ENCODE measurements around the gene ASB15. TPM values are rescaled to one million over a fixed set of nuclear protein-coding genes. Genes with fewer than 3 reads are reported as not detected.

Gene ASB15
- total and polyA plus RNA-seq, 2 of the 4 experiments (the other 2 are of a cell fraction): not detected

GRCh38 chr7:123609883-123610239 lies 8.2 kb downstream of the ASB15 start:
- in situ Hi-C loops (cut with MboI; ENCODE audit: low sequenced_read_pairs) (no loop called here), intact Hi-C loops (cut with micrococcal nuclease) (no loop called here), dilution Hi-C loops (cut with HindIII; ENCODE audit: low sequenced_read_pairs, unreplicated experiment) (no loop called here)
- no peak overlapping the region for H3K23ac ChIP-seq (ENCODE audit: low read depth, low read length)
- DNase-seq: no peak
- CTCF ChIA-PET: interaction anchor here (0.8 kb wide), 1 partner anchor 68 kb away, joined by 3 read pairs; no protein-coding TSS in a partner anchor
- H3K9me1 ChIP-seq (ENCODE audit: insufficient read depth, low read length): no peaks in the 10 kb centered on the region
- no peak overlapping the region for H3K56ac ChIP-seq (ENCODE audit: extremely low read depth, insufficient read depth, low read length)
- H3K9me3 ChIP-seq (ENCODE audit: control insufficient read depth, insufficient read depth, low read length): no peaks in the 10 kb centered on the region
- H3K14ac ChIP-seq (replicated peaks; ENCODE audit: low read depth, low read length): no peak overlapping the region
- no peak overlapping the region for H3K18ac ChIP-seq (ENCODE audit: low read depth, low read length)
- TF ChIP-seq MXI1 (IDR thresholded peaks at IDR 0.05; ENCODE audit: borderline replicate concordance, low read depth, low read length): no peak
- no peak for TF ChIP-seq BHLHE40 (IDR thresholded peaks at IDR 0.05; ENCODE audit: low read depth, low read length)
- TF ChIP-seq RCOR1 (IDR thresholded peaks at IDR 0.05; ENCODE audit: insufficient replicate concordance, low read length): no peak
- TF ChIP-seq SMC3 (IDR thresholded peaks at IDR 0.05; ENCODE audit: low read depth, low read length): no peak
- TF ChIP-seq RAD21 (IDR thresholded peaks at IDR 0.05; ENCODE audit: low read length): no peak
- no peak for TF ChIP-seq CEBPB (IDR thresholded peaks at IDR 0.05; ENCODE audit: low read depth, low read length)
- no peak for TF ChIP-seq MAZ (IDR thresholded peaks at IDR 0.05; ENCODE audit: borderline replicate concordance, low read depth, low read length)
- TF ChIP-seq POLR2A (IDR thresholded peaks at IDR 0.05; ENCODE audit: low read depth, low read length): no peak
- TF ChIP-seq FOS (IDR thresholded peaks at IDR 0.05; ENCODE audit: low read depth, low read length): no peak
- TF ChIP-seq MAFK (IDR thresholded peaks at IDR 0.05; ENCODE audit: low read depth, low read length): no peak
- TF ChIP-seq USF2 (IDR thresholded peaks at IDR 0.05; ENCODE audit: low read depth, low read length): no peak
- no peak for TF ChIP-seq RFX5 (IDR thresholded peaks at IDR 0.05; ENCODE audit: low read depth, low read length)
- POLR2A ChIA-PET (ENCODE audit: unreplicated experiment): no interaction called here
- no peak overlapping the region for H3K4ac ChIP-seq (ENCODE audit: low read depth, low read length)
- no peak overlapping the region for H4K91ac ChIP-seq (ENCODE audit: insufficient read depth, low read depth, low read length)
- no peaks in the 10 kb centered on the region for H3K36me3 ChIP-seq (ENCODE audit: control insufficient read depth, insufficient read depth, low read length)
- H4K8ac ChIP-seq (ENCODE audit: low read depth in 2 of 2, low read length in 2 of 2): no peak overlapping the region
- no peak overlapping the region for H3K27ac ChIP-seq (ENCODE audit: insufficient read depth, low read length)
- no peak overlapping the region for H2BK15ac ChIP-seq (ENCODE audit: low read depth, low read length)
- BruUV-seq (replicated peaks): no TSS peak
- no peaks in the 10 kb centered on the region for H3K79me1 ChIP-seq (ENCODE audit: low read depth in 1 of 2, low read length in 2 of 2)
- H3K9ac ChIP-seq (ENCODE audit: low read depth, low read length): no peak overlapping the region
- no peak overlapping the region for H2AK9ac ChIP-seq (replicated peaks; ENCODE audit: low read depth, low read length, poor library complexity)
- H3K4me2 ChIP-seq (ENCODE audit: low read depth, low read length): no peak overlapping the region
- no peak overlapping the region for H2BK20ac ChIP-seq (ENCODE audit: low read depth, low read length)
- no peak overlapping the region for H3K4me3 ChIP-seq (ENCODE audit: insufficient read depth, low read depth, low read length)
- H2AK5ac ChIP-seq (ENCODE audit: low read depth, low read length): no peak overlapping the region
- H2BK120ac ChIP-seq (ENCODE audit: low read depth, low read length): no peak overlapping the region
- peaks cover 2% of the 10 kb centered on the region for H3K27me3 ChIP-seq (ENCODE audit: control insufficient read depth, insufficient read depth, low read length)
- no peak overlapping the region for H2AFZ ChIP-seq (replicated peaks; ENCODE audit: low read length, poor library complexity)
- no peaks in the 10 kb centered on the region for H4K20me1 ChIP-seq (ENCODE audit: insufficient read depth, low read length)
- H3K4me1 ChIP-seq (ENCODE audit: control insufficient read depth, insufficient read depth, low read length): no peaks in the 10 kb centered on the region
- no peak for ATAC-seq (ENCODE audit: low read depth)
- WGBS, 2 experiments (ENCODE audit: extremely low coverage in 2 of 2, insufficient read length in 1 of 2): no CpG with 5 or more reads among the region's 2 CpGs
- no peak overlapping the region for H4K5ac ChIP-seq (ENCODE audit: low read depth, low read length)
- H2BK5ac ChIP-seq (ENCODE audit: low read depth, low read length, poor library complexity, severe bottlenecking): no peak overlapping the region

Measured in IMR-90 (cell line).